H54 (cell line): ENCODE data around the gene DAPK2.

Source experiments
- DNase-seq: peaks from one replicate; pipeline ENCODE4 v3.0.0; 2011; ENCODE audit warnings: low spot score, mixed read lengths; ENCODE audit not compliant: insufficient read length
- FAIRE-seq: peaks from 3 replicates; lab custom pipeline; 2011; peaks lifted over from hg19 to GRCh38; lab: Jason Lieb, UNC
- POLR2A ChIP-seq: IDR thresholded peaks from 2 replicates; pipeline ENCODE4 v1.6.1; 2011; ENCODE audit warnings: low read depth, mild to moderate bottlenecking, low read length

Gene DAPK2

GRCh38 chr15:63864186-63864585, 182.1 kb downstream of the DAPK2 start:
- no peak for TF ChIP-seq POLR2A
- DNase-seq (no peak), FAIRE-seq (no peak)

GRCh38 chr15:63861946-63862517, 184.3 kb downstream of the DAPK2 start:
- no peak for DNase-seq
- no peak for FAIRE-seq
- TF ChIP-seq POLR2A = no peak

GRCh38 chr15:63860555-63860954, 185.7 kb downstream of the DAPK2 start:
- FAIRE-seq (no peak), DNase-seq (no peak)
- no peak for TF ChIP-seq POLR2A

GRCh38 chr15:63860155-63860554, 186.1 kb downstream of the DAPK2 start:
- DNase-seq = no peak
- no peak for TF ChIP-seq POLR2A
- FAIRE-seq = no peak

GRCh38 chr15:63858881-63859280, 187.4 kb downstream of the DAPK2 start:
- DNase-seq = no peak
- no peak for FAIRE-seq
- no peak for TF ChIP-seq POLR2A

GRCh38 chr15:63858448-63858847, 187.8 kb downstream of the DAPK2 start:
- DNase-seq (no peak), FAIRE-seq (no peak)
- no peak for TF ChIP-seq POLR2A

GRCh38 chr15:63857461-63857856, 188.8 kb downstream of the DAPK2 start:
- DNase-seq (no peak), FAIRE-seq (no peak)
- TF ChIP-seq POLR2A = no peak
